ENCODE data around the gene WAC. TPM values are rescaled to one million over a fixed set of nuclear protein-coding genes. Genes with fewer than 3 reads are reported as not detected.
A peak's percentile ranks its signal among the peaks of the same experiment; 100 is the strongest.

The WAC gene
- total RNA-seq, 1 donor from 2014 or later = 115 TPM

- no peak for TF ChIP-seq CTCF (conservative IDR thresholded peaks at IDR 0.05)
- peaks cover 25% of the 10 kb centered on the region for H3K36me3 Mint-ChIP-seq
- no peak overlapping the region for H3K27ac Mint-ChIP-seq
Observed at GRCh38 chr10:28620251-28620650, 87.3 kb downstream of the WAC start.

DNA sequence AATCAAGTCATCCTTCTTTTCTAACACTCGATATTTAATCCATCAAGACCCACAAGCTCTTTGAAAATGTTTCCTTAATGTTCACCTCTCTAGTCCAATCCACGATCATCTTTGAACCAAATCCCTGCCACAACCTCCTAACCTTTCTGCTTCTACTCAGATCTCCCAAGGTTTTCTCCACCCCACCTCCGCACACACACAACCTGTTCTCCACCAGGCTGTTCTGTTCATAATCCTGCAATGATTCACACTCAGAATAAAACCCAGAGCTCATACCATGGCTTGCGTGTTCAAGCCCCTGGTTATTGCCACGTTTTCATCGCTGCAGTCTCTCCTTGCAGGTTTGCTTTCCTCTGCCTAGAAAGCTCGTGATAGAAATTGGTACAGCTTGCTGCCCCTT, 90.6 kb downstream of the WAC start:
- Mint-ChIP-seq H3K9me3 (no peaks in the 10 kb centered on the region), H3K4me3 (no peak overlapping the region), H3K27ac (no peak overlapping the region), H3K36me3 (peaks cover 20% of the 10 kb centered on the region), H3K4me1 (ENCODE audit: unreplicated experiment) (peaks cover 17% of the 10 kb centered on the region), H3K27me3 (no peaks in the 10 kb centered on the region)
- TF ChIP-seq CTCF (conservative IDR thresholded peaks at IDR 0.05) = no peak
- no peak for DNase-seq (ENCODE audit: extremely low spot score, unreplicated experiment)

More at GRCh38 chr10:28620251-28620650, 87.3 kb downstream of the WAC start:
- Mint-ChIP-seq H3K4me3 (no peak overlapping the region), H3K4me1 (ENCODE audit: unreplicated experiment) (peaks cover 4% of the 10 kb centered on the region), H3K27me3 (no peaks in the 10 kb centered on the region), H3K9me3 (no peaks in the 10 kb centered on the region)
- no peak for DNase-seq (ENCODE audit: extremely low spot score, unreplicated experiment)

- no peak for TF ChIP-seq CTCF (conservative IDR thresholded peaks at IDR 0.05)
- no peak for DNase-seq (ENCODE audit: extremely low spot score, unreplicated experiment)
- Mint-ChIP-seq H3K27ac (no peak overlapping the region), H3K36me3 (peaks cover 17% of the 10 kb centered on the region), H3K4me3 (no peak overlapping the region), H3K9me3 (no peaks in the 10 kb centered on the region), H3K4me1 (ENCODE audit: unreplicated experiment) (peaks cover 17% of the 10 kb centered on the region), H3K27me3 (no peaks in the 10 kb centered on the region)
Observed at GRCh38 chr10:28624351-28624750, 91.4 kb downstream of the WAC start.

DNA sequence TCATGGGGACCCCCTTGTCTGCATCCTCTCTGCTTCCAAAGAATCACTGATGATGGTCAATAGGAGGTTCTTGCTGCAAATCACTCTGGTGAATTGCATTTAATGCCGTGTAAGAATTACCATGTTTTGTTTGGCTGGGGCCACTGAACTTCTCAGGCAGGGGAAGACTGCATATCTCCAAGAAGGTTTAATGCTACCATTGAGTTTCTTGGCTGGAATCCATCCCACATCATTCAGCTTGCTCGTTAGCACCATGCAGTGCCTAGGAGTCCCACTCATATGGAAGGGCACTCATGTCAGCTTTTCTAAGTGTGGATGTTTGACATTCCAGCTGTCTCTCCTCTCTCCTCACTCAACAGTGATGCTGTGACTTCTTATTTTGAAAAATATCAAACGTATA, 94.2 kb downstream of the WAC start:
- Mint-ChIP-seq H3K4me3 (no peak overlapping the region), H3K9me3 (no peaks in the 10 kb centered on the region), H3K27me3 (peaks cover 2% of the 10 kb centered on the region), H3K27ac (no peak overlapping the region), H3K36me3 (peaks cover 12% of the 10 kb centered on the region), H3K4me1 (ENCODE audit: unreplicated experiment) (peaks cover 14% of the 10 kb centered on the region)
- DNase-seq (ENCODE audit: extremely low spot score, unreplicated experiment) = no peak
- TF ChIP-seq CTCF (conservative IDR thresholded peaks at IDR 0.05) = no peak

- H3K27me3 Mint-ChIP-seq = peaks cover 2% of the 10 kb centered on the region
- peaks cover 14% of the 10 kb centered on the region for H3K4me1 Mint-ChIP-seq (ENCODE audit: unreplicated experiment)
- H3K9me3 Mint-ChIP-seq = no peaks in the 10 kb centered on the region
- peak; percentile 94 for TF ChIP-seq CTCF (conservative IDR thresholded peaks at IDR 0.05)
- H3K36me3 Mint-ChIP-seq = peaks cover 3% of the 10 kb centered on the region
- no peak overlapping the region for H3K4me3 Mint-ChIP-seq
- H3K27ac Mint-ChIP-seq = no peak overlapping the region
- DNase-seq (ENCODE audit: extremely low spot score, unreplicated experiment) = peak; percentile 81
Observed at GRCh38 chr10:28628184-28628893, 95.4 kb downstream of the WAC start.

Data from type B pancreatic cell (in vitro differentiated cells).